DMS53 (cell line): ENCODE measurements around the gene TMEM109.

ENCODE experiments used
- DNase-seq: peaks from one replicate; lab custom pipeline; 2025; lab: John Stamatoyannopoulos, UW

Gene TMEM109

DNA sequence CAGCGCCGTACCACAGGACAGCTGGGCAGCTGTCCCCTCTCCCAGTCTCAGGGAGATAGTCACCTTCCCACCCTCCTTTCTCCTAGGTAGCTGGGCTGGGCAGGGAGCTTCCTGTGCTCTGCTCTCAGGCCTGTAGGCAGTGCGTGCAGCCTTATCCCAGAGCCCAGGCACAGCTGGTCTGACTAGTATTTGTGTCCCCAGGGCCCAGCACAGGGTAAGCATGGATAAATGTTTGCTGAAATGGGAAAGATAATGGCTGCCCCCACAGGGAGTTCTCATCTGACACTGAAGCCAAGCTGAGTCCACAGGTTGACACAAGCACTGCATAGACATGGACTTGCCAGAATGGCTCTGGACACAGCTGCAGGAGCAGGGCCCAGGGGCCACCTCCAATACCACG is 28.3 kb downstream of the TMEM109 start:
- DNase-seq = no peak

DNA sequence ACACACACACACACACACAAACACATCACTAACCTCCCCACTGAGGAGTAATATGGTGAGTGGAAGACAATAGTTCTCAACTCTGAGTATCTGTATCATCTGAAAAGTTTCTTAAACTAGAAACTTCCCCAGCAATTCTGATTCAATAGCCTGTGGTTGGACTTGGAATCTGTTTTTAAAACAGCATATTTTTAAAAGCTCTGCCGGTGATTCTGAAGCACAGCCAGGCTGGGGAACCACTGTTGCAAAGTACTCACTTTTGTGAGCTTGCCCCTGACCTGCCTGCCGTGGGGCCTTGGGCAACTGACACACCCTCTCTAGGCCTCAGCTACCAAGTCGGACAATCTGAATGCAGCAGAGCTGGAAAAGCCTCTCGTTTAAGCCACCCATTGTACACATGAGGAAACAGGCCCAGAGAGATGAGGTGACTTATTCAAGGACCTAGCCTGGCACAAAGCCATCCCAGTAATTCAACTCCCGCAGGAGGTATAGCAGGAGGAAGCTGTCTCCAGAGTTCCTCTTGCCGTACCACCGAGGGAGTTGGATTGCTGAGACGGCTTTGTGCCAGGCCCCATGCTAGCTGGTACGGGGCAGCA is 29.1 kb downstream of the TMEM109 start:
- DNase-seq = peak; percentile 88

DNA sequence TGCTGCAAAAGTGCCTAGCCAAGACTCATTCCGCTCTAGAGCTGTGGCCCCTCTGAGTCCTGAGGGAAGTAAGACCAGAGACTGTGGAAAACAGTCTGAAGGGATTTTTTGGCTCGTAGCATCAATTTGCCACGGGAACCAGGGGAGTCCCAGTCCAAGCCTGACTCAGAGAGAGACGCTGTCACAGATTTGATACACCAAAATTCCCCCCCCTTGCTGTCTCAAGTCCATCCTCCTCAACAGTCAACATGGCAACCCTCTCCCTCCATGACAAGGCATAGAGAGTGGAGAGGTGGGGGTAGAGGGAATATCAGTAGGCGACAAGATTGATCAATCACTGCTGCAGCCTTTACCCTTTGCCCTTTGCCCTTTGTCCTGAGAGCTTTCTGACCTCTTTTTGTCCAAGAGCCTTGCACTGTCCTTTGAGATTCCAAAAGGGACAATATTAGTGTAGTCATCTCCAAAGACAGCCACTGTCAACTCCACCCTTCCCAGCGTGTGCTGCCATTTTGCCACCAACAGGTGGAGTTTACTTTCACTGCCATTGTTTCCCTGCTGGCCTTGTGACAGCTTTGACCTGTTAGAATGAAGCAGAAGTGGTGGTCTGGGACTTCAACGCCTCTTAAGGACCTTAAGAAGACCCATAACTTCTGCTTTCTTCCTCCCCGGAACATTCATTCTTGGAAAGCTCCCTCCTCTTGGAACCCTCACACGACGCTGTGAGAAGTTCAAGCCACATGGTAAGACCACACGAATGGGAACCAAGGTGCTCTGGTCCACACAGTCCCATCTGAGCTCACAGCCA is 30.7 kb downstream of the TMEM109 start:
- peak; percentile 23 for DNase-seq

DNA sequence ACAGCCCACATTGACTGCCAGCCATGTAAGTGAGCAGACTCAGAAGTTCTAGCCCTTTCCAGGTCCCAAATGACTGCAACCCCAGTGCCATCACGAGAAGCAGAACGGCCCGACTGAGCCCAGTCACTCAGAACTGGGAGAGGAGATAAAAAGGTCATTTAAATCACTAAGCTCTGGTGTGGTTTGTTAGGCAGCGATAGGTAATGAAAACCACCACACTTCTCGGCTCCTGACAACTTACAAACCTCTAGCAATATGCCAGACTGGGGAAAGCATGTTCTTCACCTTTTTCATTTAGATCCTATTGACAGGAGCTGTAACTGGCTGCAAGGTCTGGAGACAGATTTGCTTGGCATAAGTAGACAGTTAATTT is 31.3 kb downstream of the TMEM109 start:
- no peak for DNase-seq

DNA sequence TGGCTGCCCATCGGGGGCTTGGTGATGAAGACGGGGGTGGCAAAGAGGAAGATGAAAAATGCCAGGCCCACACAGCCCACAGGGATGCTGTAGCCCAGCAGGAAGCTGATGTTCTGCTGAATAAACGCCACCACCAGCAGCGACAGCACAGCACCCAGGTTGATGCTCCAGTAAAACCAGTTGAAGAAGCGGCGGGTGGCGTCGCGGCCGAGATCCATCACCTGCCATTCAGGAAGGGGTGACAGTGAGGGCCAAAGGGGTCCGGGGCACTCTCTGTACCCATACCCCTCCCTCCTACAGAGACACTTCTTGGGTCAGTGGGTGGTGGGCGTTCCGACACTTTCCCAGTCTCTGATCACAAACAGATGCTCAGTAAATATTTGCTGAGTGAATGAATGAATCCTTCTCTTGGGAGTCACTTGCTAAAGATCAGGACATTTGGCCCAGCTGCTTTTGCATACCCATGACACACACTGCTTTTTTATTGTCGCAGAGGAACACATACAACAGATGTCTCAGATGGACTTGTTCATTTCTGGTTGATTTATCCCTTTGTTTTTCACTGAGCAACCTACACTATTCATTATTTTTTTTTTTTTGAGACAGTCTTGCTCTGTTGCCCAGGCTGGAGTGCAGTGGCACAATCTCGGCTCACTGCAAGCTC is 32.8 kb downstream of the TMEM109 start:
- peak; percentile 75 for DNase-seq

DNA sequence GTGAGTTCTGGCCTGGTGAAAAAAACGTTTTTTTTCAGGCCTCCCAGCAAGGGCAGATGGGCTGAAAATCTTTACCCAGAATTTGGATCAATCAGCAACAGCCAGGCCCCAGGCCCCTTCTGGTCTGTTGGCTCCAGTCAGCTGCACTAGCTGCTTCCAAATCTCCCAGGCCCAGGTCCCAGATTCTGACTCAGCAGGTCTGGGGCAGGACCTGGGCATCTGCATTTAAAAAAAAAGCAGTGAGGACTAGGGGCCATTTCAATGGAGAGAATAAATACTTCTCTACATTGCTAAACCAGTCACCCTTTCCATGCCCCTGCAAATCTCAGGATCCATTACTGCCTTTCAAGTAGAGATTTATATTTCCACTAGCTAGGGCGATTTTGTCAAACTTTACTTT is 33.7 kb downstream of the TMEM109 start:
- DNase-seq = no peak

DNA sequence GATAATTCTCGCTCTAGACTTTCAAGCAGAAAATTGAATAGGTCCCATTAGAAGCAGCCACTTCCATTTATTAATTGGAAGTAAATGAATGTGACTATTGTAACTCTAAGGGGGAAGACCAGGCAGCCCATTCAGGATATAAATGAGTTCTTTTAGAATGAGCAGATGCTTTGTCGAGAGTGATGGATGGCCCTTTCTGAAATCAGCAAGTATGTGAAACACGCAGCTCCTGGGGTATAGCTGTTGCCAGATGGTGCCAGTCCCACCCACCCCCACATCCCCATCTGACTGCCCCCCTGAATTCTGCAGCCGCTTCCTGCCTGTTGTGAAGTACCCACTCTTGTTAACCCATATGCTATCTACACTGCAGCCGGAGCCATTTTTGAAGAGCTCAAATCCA is 34.3 kb downstream of the TMEM109 start:
- DNase-seq = no peak

DNA sequence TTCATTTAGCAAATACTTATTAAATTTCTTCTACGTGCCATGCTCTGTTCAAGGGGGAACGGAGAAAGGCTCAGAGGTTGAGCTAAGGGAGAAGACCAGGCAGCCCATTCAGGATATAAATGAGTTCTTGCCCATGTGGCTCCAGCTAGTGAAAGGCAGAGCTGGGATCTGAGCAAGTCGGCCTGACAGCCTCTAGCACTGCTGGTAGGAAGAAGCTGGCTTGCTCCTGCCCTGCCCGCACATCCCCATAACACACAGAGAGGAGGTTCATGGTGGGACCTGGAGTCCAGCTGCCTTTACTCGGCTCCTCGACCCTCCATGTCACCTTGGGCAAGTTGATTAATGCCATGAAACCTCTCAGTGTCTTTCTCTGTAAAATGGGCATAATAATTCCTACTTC is 36.1 kb downstream of the TMEM109 start:
- no peak for DNase-seq

DNA sequence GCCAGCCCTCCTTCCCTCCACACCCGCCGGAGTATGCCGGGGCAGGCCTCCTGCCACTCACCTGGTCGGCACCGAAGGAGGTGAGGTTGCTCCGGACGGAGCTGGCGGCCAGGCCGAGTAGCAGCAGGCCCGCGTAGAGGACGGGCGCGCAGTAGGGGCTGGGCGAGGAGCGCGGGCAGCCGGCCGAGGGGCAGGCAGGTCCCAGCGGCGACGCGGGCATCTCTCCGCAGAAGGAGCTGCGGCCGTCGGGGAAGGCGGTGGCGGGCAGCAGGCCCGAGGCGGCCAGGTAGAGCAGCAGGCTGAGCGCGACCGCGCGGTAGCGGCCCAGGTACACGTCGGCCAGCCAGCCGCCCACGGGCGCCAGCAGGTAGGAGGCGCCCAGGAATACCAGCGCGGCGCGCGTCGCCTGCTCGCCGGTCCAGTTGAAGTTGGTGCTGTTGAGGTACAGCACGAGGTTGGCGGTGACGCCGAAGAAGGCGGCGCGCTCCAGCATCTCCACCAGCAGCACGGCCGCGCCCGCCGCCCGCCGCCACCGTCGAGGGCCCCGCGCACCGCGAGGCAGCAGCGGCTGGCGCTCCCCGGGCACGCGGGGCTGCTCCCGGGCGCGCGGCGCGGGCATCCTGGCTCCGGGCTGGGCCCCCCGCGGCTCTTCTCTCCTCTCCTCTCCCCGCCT is 37.1 kb downstream of the TMEM109 start:
- DNase-seq = peak; percentile 59

DNA sequence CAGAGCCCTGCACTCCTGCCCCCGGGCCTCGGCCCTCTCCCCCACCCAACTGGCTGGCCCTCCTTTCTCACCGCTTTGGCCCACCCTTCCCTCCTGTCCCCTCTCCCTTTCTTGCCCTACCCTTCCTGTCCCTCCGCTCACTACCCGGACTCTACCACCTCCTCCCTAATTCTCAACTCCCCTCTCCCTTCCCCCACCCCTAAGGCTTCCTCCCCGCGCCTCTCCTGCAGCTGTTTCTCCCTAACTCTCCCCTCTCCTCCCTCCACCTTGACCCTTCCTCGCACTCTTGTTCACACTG is 37.6 kb downstream of the TMEM109 start:
- no peak for DNase-seq

DNA sequence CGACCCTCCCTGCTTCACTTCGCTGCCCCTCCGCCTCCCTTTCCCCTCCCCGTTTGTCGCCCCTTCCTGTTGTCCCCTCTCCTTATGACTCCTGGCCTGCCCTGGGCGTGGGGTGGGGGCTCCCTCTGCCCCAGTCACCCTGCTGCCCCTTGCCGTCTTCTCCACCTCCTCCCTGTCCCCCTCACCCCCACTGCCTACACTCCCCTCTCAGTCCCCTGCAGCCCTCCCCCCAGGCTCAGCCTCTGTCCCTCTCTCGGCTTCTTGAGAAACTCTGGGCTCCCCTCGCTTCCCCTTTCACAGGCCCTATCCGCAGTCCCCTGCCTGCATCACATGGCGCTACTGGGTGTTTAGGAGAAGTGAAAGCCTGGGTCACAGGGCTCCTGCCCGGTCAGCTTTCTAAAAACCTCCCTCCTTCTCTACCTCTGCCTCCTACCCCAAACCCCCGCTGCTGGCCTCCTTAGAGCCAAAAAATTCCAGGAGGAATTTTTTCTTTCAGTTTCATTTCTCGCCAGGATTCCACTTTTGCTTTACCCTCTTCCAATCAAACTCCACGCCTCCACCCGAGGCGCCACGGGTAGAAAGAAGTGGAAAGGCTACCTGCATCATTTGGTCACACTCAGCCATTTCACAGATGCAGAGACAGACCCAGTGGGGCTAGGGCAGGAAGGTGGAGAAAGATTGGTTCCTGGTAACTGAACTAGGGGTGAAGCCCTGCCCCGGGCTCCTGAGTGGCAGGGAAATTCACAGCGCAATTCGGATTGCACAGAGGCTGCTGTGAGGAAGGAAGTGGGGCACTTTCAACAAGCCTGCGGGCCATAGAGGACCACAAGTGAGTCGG is 38.2 kb downstream of the TMEM109 start, which contains the start of gene SLC15A3:
Gene SLC15A3 (minus strand): TSS at position 273 of the 838 bp plus-strand sequence. CDS start 625 bp downstream, outside the sequence.
- DNase-seq = no peak

DNA sequence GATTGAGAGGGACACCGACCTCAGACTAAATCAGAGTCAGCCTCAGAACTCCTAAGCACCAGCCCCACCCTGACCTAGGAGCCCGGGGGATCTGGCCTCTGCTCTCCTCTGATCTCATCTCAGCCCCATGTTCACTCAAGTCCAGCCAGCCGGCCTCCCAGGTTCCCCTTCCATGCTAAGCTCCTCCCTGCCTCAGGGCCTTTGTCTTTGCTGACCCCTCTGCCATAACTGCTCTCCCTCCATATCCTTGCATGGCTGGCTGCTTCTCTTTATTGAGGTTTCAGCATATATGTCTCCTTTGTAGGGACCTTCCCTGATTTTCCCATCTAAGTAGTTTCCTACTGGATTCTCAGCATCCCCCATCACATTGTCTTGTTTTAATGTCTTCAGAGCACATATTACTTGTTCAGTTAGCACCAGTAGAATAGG is 38.8 kb downstream of the TMEM109 start:
- DNase-seq = no peak

DNA sequence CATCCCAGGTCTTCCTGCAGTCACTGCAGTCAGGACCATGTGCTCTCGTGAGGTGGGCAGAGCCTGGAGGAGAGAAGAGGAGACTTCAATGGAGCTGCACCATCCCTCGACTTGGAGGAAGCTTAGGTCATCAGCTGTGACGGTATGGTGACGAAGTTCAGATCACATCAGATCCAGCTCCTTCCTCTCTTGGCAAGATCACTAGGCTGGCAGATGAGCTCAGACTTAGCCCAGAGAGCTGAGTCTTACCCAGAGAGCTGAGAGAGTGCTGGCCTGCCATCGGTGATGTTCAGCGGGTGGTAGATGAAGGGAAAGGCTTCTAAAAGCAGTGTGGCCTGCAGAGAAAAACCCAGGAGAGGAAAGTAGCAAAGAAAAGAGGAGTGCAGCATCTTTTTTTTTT is 39.8 kb downstream of the TMEM109 start:
- no peak for DNase-seq

DNA sequence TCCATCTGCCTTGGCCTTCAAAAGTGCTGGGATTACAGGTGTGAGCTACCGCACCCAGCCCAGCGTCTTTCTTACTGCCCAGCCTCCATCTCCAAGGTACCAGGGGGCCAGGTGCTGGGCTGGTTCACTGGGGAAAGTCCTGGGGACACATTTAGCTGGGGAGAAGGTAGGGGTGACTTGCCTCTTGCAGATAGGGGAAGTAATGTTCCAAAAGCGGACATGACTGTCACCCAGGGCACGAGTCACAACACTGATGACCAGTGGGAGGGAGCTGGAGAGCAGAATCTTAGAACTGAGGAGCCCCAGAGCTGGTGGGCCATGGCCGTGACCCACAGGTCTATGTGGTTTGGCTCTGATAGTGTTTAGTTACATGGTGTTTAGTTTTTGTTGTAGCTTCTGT is 40.5 kb downstream of the TMEM109 start:
- no peak for DNase-seq

DNA sequence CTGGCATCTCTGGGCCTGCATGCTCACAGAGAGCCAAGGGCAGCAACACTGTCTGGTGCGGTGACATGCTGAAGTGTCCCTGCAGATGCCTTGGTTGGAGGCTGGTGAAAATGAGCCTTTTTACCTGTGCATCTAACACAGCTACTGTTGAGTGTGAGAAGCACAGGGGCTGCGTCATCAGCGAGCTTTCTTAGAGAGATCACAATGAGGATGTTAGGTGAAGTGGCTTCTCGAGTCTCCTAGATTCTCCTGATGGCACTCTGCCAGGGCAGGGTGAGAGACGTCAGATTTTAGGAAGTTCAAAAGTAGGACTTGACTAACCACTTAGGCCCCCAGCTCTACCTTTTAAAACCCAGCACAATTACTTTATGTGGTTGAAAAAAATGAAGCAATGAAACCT is 41.6 kb downstream of the TMEM109 start:
- DNase-seq = no peak

DNA sequence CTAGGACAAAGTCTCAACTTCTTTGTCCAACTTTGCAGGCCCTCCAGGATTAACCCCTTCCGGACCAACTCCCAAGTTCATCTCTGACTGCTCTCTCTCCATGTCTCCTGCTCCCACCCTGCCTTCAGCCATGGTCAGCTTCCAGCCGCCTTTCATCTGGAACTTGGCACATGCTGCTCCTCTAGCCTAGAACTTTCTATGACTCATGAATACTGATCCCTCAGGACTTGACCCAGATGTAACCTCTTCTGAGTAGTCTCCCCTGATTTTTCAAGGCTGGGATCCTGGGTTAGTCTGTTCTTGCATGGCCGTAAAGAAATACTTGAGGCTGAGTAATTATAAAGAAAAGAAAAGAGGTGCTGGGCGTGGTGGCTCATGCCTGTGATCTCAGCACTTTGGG is 43.2 kb downstream of the TMEM109 start:
- DNase-seq = no peak

DNA sequence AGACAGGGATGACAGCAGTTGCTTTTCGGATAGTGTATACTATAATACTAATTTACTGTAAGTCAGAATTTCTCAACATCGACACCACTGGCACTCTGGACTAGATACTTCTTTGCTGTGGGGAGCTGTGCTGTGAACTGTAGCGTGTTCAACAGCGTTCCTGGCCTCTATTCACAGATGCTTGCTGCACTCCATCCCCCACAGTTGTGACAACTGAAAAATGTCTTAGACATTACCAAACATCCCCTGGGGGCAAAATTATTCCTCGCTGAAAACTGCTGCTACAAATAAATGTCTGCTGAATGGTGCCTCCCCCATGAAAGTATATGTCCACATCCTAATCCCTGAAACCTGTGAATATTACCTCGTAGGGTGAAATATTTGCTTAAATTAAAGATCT is 45.5 kb downstream of the TMEM109 start:
- no peak for DNase-seq

DNA sequence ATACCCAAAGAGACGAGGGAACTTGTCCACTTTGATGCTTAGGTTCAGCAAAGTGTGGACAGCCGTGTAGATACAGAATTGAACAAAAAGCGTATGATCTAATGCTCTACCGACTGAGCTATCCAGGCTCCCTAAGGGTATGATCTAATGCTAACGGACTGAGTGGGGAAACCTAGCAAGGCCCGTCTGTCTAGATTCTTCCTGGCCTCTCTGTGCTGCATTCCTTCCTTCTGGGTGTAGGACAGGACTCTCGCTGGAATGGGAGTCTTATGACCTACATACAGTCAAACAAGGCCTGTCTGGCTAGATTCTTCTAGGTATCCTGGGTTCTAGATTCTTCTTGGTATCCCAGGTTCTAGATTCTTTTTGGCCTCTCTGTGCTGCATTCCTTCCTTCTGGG is 46.4 kb downstream of the TMEM109 start:
- no peak for DNase-seq

DNA sequence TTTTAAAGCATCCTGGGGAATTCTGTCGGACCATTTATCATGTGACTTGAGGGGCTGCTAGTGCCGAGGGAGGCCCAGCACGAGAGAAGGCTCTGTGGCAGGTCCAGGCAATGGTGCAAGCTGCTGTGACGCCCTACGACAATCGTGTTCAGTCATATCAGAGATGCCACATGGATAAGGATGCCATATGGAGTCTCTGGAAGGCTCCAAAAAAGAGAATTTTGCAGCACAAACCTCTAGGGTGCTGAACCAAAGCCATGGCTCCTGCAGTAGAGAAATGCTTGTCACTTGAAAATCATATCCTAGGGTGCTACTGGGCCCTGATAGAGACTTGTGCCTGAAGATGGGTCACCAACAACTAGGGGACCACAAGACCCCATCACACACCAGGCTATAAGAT is 50.8 kb downstream of the TMEM109 start:
- no peak for DNase-seq

DNA sequence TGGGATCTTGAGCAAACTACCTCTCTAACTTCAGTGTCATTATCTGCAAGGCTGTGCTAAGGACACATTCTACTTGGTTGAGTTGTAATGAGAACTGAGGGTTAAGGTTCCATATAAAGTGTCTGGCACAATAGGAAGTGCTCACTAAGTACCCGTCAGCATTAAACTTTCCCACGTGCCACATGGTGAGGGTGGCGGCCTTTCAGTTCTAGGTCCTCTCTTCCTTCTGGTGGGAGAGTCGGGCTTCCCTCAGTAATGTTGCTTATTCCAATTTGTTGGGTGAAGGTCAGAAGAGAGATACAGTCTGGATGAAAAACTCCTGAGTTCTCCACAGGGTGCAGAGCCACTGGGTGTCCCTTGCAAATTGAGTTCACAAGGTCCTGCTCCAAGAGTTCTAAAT is 52.9 kb downstream of the TMEM109 start:
- no peak for DNase-seq

DNA sequence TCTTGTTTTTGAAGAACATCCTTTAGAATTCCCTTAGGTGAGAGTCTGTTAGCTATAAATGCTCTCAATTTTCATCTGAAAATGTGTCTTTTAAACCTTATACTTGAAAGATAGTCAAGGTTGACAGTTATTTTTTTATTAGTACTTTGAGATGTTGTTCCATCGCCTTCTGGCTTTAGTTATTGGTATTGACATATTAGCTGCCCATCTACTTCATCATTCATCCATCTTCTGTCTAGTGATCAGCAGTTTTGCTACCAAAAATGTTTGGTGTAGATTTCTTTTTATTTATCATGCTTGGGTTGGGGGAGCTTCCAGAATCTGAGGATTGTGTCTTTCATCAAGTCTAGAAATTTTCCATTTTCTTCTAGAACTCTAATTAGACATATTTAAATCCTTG is 54.3 kb downstream of the TMEM109 start:
- no peak for DNase-seq

DNA sequence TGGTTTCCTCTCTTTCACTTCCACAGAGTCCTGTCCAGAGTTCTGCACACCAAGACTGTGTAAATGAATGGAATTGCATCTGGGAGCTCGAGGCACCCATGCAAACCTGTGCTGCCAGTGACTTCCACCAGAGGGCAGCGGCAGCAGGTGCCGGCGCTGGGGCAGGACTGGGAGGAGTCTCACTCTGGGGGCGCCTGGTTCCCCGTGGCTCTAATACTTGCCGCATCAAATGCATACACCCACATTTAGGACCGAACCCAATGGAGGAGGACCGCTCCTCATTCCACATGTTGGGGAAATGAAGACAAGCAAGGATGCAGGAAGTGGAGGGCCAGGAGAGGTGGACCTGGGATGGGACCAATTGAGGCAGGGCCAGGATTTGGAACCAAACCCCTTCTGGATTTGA is 56.4 kb downstream of the TMEM109 start:
- peak; percentile 75 for DNase-seq
